GM19023 (cell line): Measurements from ENCODE around the gene PPAN.

Experiments used
- ATAC-seq: cut with Tn5 transposase; IDR thresholded peaks from one replicate; pipeline ENCODE4 v1.9.1; 2021; ENCODE audit warnings: mild to moderate bottlenecking, moderate library complexity; ENCODE audit not compliant: unreplicated experiment

The PPAN gene

GRCh38 chr19:10138879-10139795 lies 33.0 kb downstream of the PPAN start:
- no peak for ATAC-seq

GRCh38 chr19:10139952-10140351 lies 33.8 kb downstream of the PPAN start:
- no peak for ATAC-seq

- no peak for ATAC-seq
Measured at GRCh38 chr19:10141479-10141878, 35.3 kb downstream of the PPAN start.

- no peak for ATAC-seq
Measured at GRCh38 chr19:10141973-10142372, 35.8 kb downstream of the PPAN start.

- ATAC-seq = no peak
Measured at GRCh38 chr19:10142701-10143375, 36.7 kb downstream of the PPAN start.

- no peak for ATAC-seq
Measured at GRCh38 chr19:10143681-10144080, 37.5 kb downstream of the PPAN start.

GRCh38 chr19:10144361-10144760 lies 38.2 kb downstream of the PPAN start:
- ATAC-seq = no peak

- no peak for ATAC-seq
Measured at GRCh38 chr19:10145031-10145430, 38.9 kb downstream of the PPAN start.

- no peak for ATAC-seq
Measured at GRCh38 chr19:10146142-10146541, 40.0 kb downstream of the PPAN start.

- ATAC-seq = no peak
Measured at GRCh38 chr19:10149427-10149826, 43.3 kb downstream of the PPAN start.

- no peak for ATAC-seq
Measured at GRCh38 chr19:10151521-10151920, 45.4 kb downstream of the PPAN start.

GRCh38 chr19:10152100-10152499 lies 45.9 kb downstream of the PPAN start:
- no peak for ATAC-seq

GRCh38 chr19:10155839-10156238 lies 49.7 kb downstream of the PPAN start:
- no peak for ATAC-seq

- ATAC-seq = no peak
Measured at GRCh38 chr19:10158071-10158470, 51.9 kb downstream of the PPAN start.

- ATAC-seq = no peak
Measured at GRCh38 chr19:10158485-10158884, 52.3 kb downstream of the PPAN start.

- ATAC-seq = no peak
Measured at GRCh38 chr19:10159610-10160009, 53.4 kb downstream of the PPAN start.
